MCF 10A (cell line): ENCODE data around the gene BUD31. TPM values are rescaled to one million over a fixed set of nuclear protein-coding genes. Genes with fewer than 3 reads are reported as not detected.

Experiments used
- BruUV-seq: library from RNA; stranded (reverse); fragments of 400-500 nt; replicated peaks from 2 replicates; lab custom pipeline; 2021; lab: Mats Ljungman, UMichigan
- CTCF ChIA-PET: fragments of 300-600 bp; sonication (Branson Sonifier 250); formaldehyde crosslinking; extraction: SDS; loops from one replicate; lab custom pipeline; 2021; ENCODE audit warnings: antibody characterized with exemption, inconsistent platforms; lab: Yijun Ruan, JAX
- POLR2A ChIA-PET: fragments of 300-600, 350-650 bp; sonication (Branson Sonifier 250); formaldehyde crosslinking; extraction: SDS; loops from one replicate; lab custom pipeline; 2020; ENCODE audit warnings: antibody characterized with exemption, inconsistent platforms; lab: Yijun Ruan, JAX
- DNase-seq: peaks from one replicate; pipeline ENCODE4 v3.0.0-alpha.2; 2018; ENCODE audit not compliant: unreplicated experiment
- H3K27ac Mint-ChIP-seq: one replicate; pipeline ENCODE4 v1.8.0; 2022; ENCODE audit warnings: mild to moderate bottlenecking, low read depth, mixed read lengths; ENCODE audit not compliant: unreplicated experiment
- H3K27me3 Mint-ChIP-seq: one replicate; pipeline ENCODE4 v1.8.0; 2022; ENCODE audit warnings: mixed read lengths; ENCODE audit not compliant: insufficient read depth, unreplicated experiment
- H3K36me3 Mint-ChIP-seq: one replicate; pipeline ENCODE4 v1.8.0; 2022; ENCODE audit warnings: mild to moderate bottlenecking, moderate library complexity, mixed read lengths; ENCODE audit not compliant: insufficient read depth, unreplicated experiment
- H3K4me1 Mint-ChIP-seq: one replicate; pipeline ENCODE4 v1.8.0; 2022; ENCODE audit warnings: mixed read lengths; ENCODE audit not compliant: insufficient read depth, unreplicated experiment
- H3K4me3 Mint-ChIP-seq: one replicate; pipeline ENCODE4 v1.8.0; 2022; ENCODE audit warnings: mild to moderate bottlenecking, moderate library complexity, mixed read lengths; ENCODE audit not compliant: unreplicated experiment
- H3K9me3 Mint-ChIP-seq: one replicate; pipeline ENCODE4 v1.8.0; 2022; ENCODE audit warnings: mixed read lengths; ENCODE audit not compliant: unreplicated experiment
- intact Hi-C: fragments of 100-400 bp; cut with micrococcal nuclease; formaldehyde crosslinking; loops from 2 replicates; pipeline ENCODE4 v1.14.1; 2022
- total RNA-seq: library from RNA; stranded (reverse); gene quantifications from 2 replicates; pipeline ENCODE4 v1.2.3, GENCODE V29; 2022
- TF ChIP-seq, protein P1 (sequence below): fragments of 200-600 bp; IDR thresholded peaks from one replicate; pipeline ENCODE4 v1.8.0; 2022; ENCODE audit warnings: antibody characterized with exemption, mild to moderate bottlenecking; ENCODE audit not compliant: unreplicated experiment

BUD31 gene
- total RNA-seq, 1 experiment from 2014 or later: 224 TPM

DNA sequence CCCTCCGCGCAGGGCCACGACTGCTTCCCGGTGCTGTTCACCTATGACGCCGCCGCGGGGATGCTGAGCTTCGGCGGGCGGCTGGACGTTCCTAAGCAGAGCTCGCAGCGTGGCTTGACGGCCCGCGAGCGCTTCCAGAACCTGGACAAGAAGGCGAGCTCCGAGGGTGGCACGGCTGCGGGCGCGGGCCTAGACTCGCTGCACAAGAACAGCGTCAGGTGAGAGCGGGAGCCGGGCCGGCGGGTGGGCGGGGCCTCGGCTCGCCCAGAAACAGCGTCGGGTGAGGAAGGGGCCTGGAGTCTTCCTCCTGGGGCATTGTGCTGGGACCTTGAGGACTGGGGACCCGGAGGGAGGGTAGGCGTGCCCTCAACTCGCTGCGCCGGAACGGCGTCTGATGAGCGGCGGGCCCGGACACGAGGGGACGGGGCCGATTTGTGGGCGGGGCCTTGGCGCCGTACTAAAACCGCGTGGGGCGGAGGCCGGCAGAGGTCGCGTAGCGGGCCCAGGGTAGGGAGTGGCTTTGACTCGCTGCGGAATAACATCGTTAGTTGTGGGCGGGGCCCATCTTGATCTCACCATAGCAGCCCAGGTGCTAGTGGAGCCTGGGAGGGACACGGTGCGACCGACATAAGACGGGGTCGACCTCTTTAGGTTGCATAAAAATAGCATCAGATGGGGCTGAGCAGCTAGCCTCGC, 16.0 kb upstream of the BUD31 start:
- CTCF ChIA-PET: no interaction called here

DNA sequence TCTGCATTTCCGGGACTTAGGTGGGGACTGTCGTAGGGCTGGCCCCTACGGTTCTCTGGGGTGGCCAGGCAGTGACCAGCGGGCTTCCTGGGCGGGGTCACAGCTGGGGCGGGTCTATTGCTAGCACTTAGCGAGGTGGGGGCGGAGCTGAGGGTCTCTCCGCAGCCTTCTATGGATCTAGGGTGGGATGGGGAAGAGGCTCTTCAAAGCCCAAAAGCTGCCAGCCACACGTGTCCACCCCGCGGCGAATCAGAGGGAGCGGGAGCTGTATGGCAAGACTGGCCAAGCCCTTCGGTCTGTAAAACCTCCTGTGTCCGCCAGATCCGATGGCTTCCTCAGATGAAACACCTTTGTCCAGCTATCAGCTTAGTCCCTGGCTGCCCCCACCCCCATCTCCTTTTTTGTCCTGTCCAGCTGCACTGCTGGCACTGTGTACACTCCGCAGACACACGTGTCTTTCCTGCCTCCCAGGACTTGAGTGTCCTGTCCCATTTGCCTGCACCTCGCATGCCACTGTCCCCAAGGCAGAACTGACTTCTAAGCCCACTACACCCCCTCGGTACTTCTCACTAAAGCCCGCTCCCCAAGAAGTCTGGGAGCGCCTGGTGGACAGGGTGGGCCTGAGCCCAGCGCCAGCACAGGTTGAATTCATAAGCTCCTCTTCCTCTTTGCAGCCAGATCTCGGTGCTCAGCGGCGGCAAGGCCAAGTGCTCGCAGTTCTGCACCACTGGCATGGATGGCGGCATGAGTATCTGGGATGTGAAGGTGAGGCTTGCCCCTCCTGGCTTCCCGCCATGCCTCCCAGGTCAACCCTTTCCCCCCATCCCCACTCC, 15.2 kb upstream of the BUD31 start:
- no peaks in the 10 kb centered on the region for H3K27me3 Mint-ChIP-seq
- POLR2A ChIA-PET: interaction anchor here (1.2 to 3.1 kb wide), 2 partner anchors 14 to 15 kb away, joined by 3 to 12 read pairs; partner anchors contain the start of genes BUD31 and PDAP1
- BruUV-seq: no TSS peak
- H3K4me3 Mint-ChIP-seq: no peak overlapping the region
- H3K27ac Mint-ChIP-seq: no peak overlapping the region
- TF ChIP-seq, protein P1, sequence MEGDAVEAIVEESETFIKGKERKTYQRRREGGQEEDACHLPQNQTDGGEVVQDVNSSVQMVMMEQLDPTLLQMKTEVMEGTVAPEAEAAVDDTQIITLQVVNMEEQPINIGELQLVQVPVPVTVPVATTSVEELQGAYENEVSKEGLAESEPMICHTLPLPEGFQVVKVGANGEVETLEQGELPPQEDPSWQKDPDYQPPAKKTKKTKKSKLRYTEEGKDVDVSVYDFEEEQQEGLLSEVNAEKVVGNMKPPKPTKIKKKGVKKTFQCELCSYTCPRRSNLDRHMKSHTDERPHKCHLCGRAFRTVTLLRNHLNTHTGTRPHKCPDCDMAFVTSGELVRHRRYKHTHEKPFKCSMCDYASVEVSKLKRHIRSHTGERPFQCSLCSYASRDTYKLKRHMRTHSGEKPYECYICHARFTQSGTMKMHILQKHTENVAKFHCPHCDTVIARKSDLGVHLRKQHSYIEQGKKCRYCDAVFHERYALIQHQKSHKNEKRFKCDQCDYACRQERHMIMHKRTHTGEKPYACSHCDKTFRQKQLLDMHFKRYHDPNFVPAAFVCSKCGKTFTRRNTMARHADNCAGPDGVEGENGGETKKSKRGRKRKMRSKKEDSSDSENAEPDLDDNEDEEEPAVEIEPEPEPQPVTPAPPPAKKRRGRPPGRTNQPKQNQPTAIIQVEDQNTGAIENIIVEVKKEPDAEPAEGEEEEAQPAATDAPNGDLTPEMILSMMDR: no peak
- CTCF ChIA-PET: no interaction called here
- intact Hi-C loops: no loop called here
- no peak for DNase-seq
- no peaks in the 10 kb centered on the region for H3K4me1 Mint-ChIP-seq
- H3K36me3 Mint-ChIP-seq: peaks cover 95% of the 10 kb centered on the region
- no peaks in the 10 kb centered on the region for H3K9me3 Mint-ChIP-seq

More for the DNA sequence above, 16.0 kb upstream of the BUD31 start:
- H3K4me1 Mint-ChIP-seq: no peaks in the 10 kb centered on the region
- peaks cover 95% of the 10 kb centered on the region for H3K36me3 Mint-ChIP-seq
- DNase-seq: no peak
- H3K27ac Mint-ChIP-seq: no peak overlapping the region
- TF ChIP-seq, protein P1: no peak
- POLR2A ChIA-PET: interaction anchor here (0.6 to 3.1 kb wide), 3 partner anchors 14 to 21 kb away, joined by 3 to 12 read pairs (median 4); partner anchors contain the start of genes BUD31 and PDAP1
- H3K9me3 Mint-ChIP-seq: no peaks in the 10 kb centered on the region
- intact Hi-C loops: no loop called here
- BruUV-seq: no TSS peak
- H3K27me3 Mint-ChIP-seq: no peaks in the 10 kb centered on the region
- no peak overlapping the region for H3K4me3 Mint-ChIP-seq

DNA sequence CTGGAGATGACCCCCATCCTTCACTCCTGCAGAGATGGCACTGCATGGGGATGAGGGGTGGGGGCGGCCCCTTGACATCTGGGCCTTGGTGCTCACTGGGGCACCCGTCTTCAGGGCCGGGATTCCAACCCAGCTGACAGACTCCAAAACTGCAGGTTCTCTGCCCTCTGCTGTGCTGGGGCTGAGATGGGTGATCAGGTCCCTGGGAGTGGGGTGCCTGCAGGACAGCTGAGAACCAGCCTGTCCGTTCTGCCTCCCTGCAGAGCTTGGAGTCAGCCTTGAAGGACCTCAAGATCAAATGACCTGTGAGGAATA, 14.6 kb upstream of the BUD31 start:
- H3K27me3 Mint-ChIP-seq: no peaks in the 10 kb centered on the region
- intact Hi-C loops: no loop called here
- CTCF ChIA-PET: no interaction called here
- no peak overlapping the region for H3K27ac Mint-ChIP-seq
- H3K4me1 Mint-ChIP-seq: no peaks in the 10 kb centered on the region
- POLR2A ChIA-PET: interaction anchor here (1.2 to 3.1 kb wide), 2 partner anchors 14 to 15 kb away, joined by 3 to 12 read pairs; partner anchors contain the start of genes BUD31 and PDAP1
- no peak for DNase-seq
- no peak overlapping the region for H3K4me3 Mint-ChIP-seq
- H3K9me3 Mint-ChIP-seq: no peaks in the 10 kb centered on the region
- TF ChIP-seq, protein P1: no peak
- H3K36me3 Mint-ChIP-seq: peaks cover 95% of the 10 kb centered on the region
- no TSS peak for BruUV-seq
